Suprapubic skin (tissue), 4 donors: ENCODE data around the gene LRIG1.

ENCODE experiments used
- CTCF ChIP-seq, 2 donors: fragments of 200-600 bp in 1 of 2; fragments of 450-650 bp in 1 of 2; sonication (generic) in 1 of 2; IDR thresholded peaks; one replicate each; pipeline ENCODE4 v1.5.1; 2016 to 2019; ENCODE audit warnings: antibody characterized with exemption in 2 of 2, mild to moderate bottlenecking in 1 of 2, moderate library complexity in 1 of 2
- POLR2A ChIP-seq, 2 donors: fragments of 450-650 bp; IDR thresholded peaks; one replicate each; pipeline ENCODE4 v1.6.1; 2017; ENCODE audit warnings: antibody characterized with exemption in 2 of 2, mild to moderate bottlenecking in 2 of 2, moderate library complexity in 2 of 2
- POLR2AphosphoS5 ChIP-seq, 3 donors: sonication (generic); formaldehyde crosslinking; IDR thresholded peaks; one replicate each; pipeline ENCODE4 v1.6.1; 2017; ENCODE audit warnings: antibody characterized with exemption in 3 of 3

DNA sequence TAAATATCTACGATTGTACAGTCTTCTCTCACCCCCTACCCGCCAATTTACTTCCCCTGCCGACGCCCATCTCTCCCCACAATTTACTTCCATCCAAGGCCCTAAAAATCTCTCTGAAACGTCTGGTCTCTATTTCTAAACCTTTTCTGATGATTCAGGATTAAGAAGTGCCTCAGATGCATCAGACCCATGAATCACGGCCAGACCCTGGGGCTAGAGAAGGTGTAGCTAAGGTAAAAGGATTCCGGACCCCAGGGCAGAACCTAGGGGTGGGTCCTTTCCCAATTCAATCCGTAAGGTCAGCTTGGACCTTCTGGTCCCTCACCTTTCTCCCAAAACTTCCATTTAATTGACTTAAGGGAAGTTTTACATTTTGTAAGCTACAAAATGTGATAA, 46.4 kb downstream of the LRIG1 start:
- TF ChIP-seq POLR2A (IDR thresholded peaks at IDR 0.05) (no peak), CTCF (IDR thresholded peaks at IDR 0.05) (no peak), POLR2AphosphoS5 (IDR thresholded peaks at IDR 0.05) (no peak)
